CD4-positive, alpha-beta memory T cell (primary cell): Measurements from ENCODE around the gene NELFB. TPM values are rescaled to one million over a fixed set of nuclear protein-coding genes. Genes with fewer than 3 reads are reported as not detected.

ENCODE experiments used
- CTCF ChIA-PET: fragments of 350-600 bp; sonication (Branson Sonifier 250); formaldehyde crosslinking; loops from one replicate; lab custom pipeline; 2021; ENCODE audit warnings: inconsistent platforms; ENCODE audit not compliant: partially characterized antibody; lab: Charles Lee
- POLR2A ChIA-PET: fragments of 350-600 bp; sonication (Branson Sonifier 250); formaldehyde crosslinking; loops from one replicate; lab custom pipeline; 2021; ENCODE audit not compliant: partially characterized antibody; lab: Charles Lee
- DNase-seq, 5 donors: peaks; one replicate each; pipeline versions ENCODE4 v3.0.0 to v3.0.0-alpha.2; 2020 to 2022; ENCODE audit warnings: mixed read lengths in 1 of 5
- H3K27ac ChIP-seq: one replicate; pipeline ENCODE4 v1.7.0; 2013; ENCODE audit warnings: low read depth, low read length
- H3K27me3 ChIP-seq: 2 replicates; pipeline ENCODE4 v1.7.0; 2013; ENCODE audit warnings: mild to moderate bottlenecking, low read length, moderate library complexity; ENCODE audit not compliant: insufficient read depth
- H3K36me3 ChIP-seq: 2 replicates; pipeline ENCODE4 v1.7.0; 2013; ENCODE audit warnings: mild to moderate bottlenecking, low read length, moderate library complexity; ENCODE audit not compliant: insufficient read depth
- H3K4me1 ChIP-seq: 2 replicates; pipeline ENCODE4 v1.7.0; 2013; ENCODE audit warnings: mild to moderate bottlenecking, low read length, moderate library complexity; ENCODE audit not compliant: insufficient read depth
- H3K4me3 ChIP-seq, 2 donors: one replicate each; pipeline ENCODE4 v1.7.0; 2013; ENCODE audit warnings: low read length in 2 of 2, mild to moderate bottlenecking in 1 of 2
- H3K9me3 ChIP-seq, 2 donors: one replicate each; pipeline ENCODE4 v1.7.0; 2013; ENCODE audit warnings: low read length in 2 of 2, control low read depth in 1 of 2; ENCODE audit not compliant: control insufficient read depth in 1 of 2
- H3K27ac Mint-ChIP-seq, 7 donors: one replicate each; pipeline ENCODE4 v1.8.0; 2020 to 2021; ENCODE audit warnings: mixed read lengths in 7 of 7, mild to moderate bottlenecking in 6 of 7, inconsistent platforms in 3 of 7, moderate library complexity in 3 of 7
- H3K27me3 Mint-ChIP-seq, 2 donors: one replicate each; pipeline ENCODE4 v1.8.0; 2020 to 2021; ENCODE audit warnings: mixed read lengths in 2 of 2
- H3K36me3 Mint-ChIP-seq, 2 donors: one replicate each; pipeline ENCODE4 v1.8.0; 2020 to 2021; ENCODE audit warnings: mixed read lengths in 2 of 2, inconsistent platforms in 1 of 2, mild to moderate bottlenecking in 1 of 2
- H3K4me1 Mint-ChIP-seq, 4 donors: one replicate each; pipeline ENCODE4 v1.8.0; 2020 to 2021; ENCODE audit warnings: mixed read lengths in 4 of 4, mild to moderate bottlenecking in 1 of 4
- H3K4me3 Mint-ChIP-seq, 8 donors: one replicate each; pipeline ENCODE4 v1.8.0; 2020 to 2021; ENCODE audit warnings: mixed read lengths in 8 of 8, mild to moderate bottlenecking in 7 of 8, moderate library complexity in 6 of 8, inconsistent platforms in 3 of 8
- H3K9me3 Mint-ChIP-seq, 8 donors: one replicate each; pipeline ENCODE4 v1.8.0; 2020 to 2021; ENCODE audit warnings: mixed read lengths in 8 of 8, mild to moderate bottlenecking in 5 of 8, inconsistent platforms in 3 of 8, moderate library complexity in 1 of 8
- intact Hi-C: fragments of 100-400 bp; cut with micrococcal nuclease; formaldehyde crosslinking; loops from one replicate; pipeline ENCODE4 v1.15.1; 2023
- polyA plus RNA-seq, 2 donors: library from polyadenylated mRNA; unstranded; fragments of 300-500 nt; fragmentation: Illumina TruSeq; gene quantifications; one replicate each; pipeline ENCODE4 v1.2.3, GENCODE V29; 2021
- total RNA-seq, 2 experiments: library from RNA; stranded (reverse); gene quantifications; one replicate each; pipeline ENCODE4 v1.2.3, GENCODE V29; 2021

NELFB gene
- total and polyA plus RNA-seq, 4 experiments from 2014 or later, result 28.3 to 44.9 (median 36.5) TPM

DNA sequence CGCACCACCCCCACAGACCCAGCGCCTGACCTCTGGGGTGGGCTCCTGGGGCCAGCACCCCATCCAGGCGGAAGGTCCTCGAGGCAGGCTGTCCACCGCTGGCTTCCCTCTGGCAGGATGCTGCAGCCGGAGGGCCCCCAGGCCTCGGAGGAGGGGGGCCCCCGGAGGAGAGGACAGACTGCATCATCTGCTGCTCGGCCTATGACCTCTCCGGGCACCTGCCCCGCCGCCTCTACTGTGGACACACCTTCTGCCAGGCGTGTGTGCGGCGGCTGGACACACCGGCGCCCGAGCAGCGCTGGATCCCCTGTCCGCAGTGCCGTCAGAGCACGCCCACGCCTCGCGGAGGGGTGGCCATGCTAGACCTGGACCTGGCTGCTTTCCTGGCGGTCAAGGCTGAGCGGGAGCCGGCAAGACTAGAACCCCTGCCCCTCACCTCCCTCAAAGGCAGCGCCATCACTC lies 26.6 kb upstream of the NELFB start:
- CTCF ChIA-PET, result interaction anchor here (2.3 to 4.6 kb wide), 2 partner anchors 105 to 109 kb away, joined by 14 to 33 read pairs; no protein-coding TSS in a partner anchor
- Mint-ChIP-seq H3K27me3 (peaks cover 3 to 4% of the 10 kb centered on the region in 2 donors), H3K4me3 (no peak overlapping the region), H3K9me3 (no peaks in the 10 kb centered on the region), H3K36me3 (no peaks in the 10 kb centered on the region), H3K27ac (no peak overlapping the region), H3K4me1 (peaks cover 2 to 12% (median 4%) of the 10 kb centered on the region in 4 donors)
- no peaks in the 10 kb centered on the region for H3K9me3 ChIP-seq
- H3K36me3 ChIP-seq, result no peaks in the 10 kb centered on the region
- H3K27me3 ChIP-seq, result no peaks in the 10 kb centered on the region
- H3K4me1 ChIP-seq, result peaks cover 9% of the 10 kb centered on the region
- POLR2A ChIA-PET, result no interaction called here
- H3K27ac ChIP-seq, result no peak overlapping the region
- no peak for DNase-seq
- intact Hi-C loops, result no loop called here
- H3K4me3 ChIP-seq, result no peak overlapping the region

- H3K4me1 ChIP-seq, result peaks cover 3% of the 10 kb centered on the region
Measured at GRCh38 chr9:137228968-137229896, 25.9 kb upstream of the NELFB start.

DNA sequence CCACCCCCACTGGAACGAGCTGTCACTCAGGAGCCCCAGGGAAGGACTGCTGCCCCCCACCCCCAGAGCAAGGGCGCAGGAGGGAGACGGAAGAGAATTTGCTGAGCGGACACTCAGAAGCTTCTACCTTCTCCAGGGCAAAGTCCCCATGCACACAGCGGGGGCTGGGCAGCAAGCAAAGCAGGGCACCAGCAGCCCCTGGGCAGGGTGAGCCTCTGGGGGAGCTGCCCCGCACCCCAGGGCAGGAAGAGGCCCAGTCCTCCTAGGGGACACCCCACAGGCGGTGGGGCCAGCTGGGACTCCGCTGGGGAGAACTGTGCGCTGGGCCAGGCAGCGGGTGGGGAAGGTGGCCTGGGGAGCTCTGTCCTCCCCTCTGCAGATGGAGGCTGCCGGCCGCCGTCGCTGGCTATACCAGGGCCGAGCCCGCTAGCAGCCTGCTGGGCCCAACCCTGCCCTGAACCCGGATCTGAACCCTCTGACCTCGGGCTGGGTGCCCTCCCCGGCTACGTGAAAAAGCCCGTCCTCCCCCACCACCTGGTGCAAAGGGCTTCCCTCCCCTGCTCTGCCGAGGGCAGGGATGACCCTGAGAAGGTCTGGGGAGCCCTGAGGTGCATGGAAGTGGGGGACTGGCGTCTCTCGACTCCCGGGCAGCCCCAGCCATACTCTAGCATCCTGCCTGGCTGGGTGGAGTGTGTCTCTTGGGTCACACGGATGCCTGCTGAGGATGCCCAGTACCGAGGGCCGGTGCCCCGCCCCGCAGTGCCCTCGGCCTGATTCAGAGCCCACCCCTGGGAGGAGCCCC lies 25.0 kb upstream of the NELFB start:
- Histone ChIP-seq H3K4me3 (no peak overlapping the region), H3K4me1 (no peaks in the 10 kb centered on the region), H3K9me3 (no peaks in the 10 kb centered on the region), H3K27me3 (no peaks in the 10 kb centered on the region), H3K36me3 (no peaks in the 10 kb centered on the region), H3K27ac (no peak overlapping the region)
- Mint-ChIP-seq H3K9me3 (no peaks in the 10 kb centered on the region), H3K4me3 (no peak overlapping the region), H3K36me3 (no peaks in the 10 kb centered on the region), H3K27me3 (peaks cover 3 to 8% of the 10 kb centered on the region in 2 donors), H3K4me1 (peaks cover 2 to 6% (median 3%) of the 10 kb centered on the region in 4 donors), H3K27ac (no peak overlapping the region)
- POLR2A ChIA-PET, result interaction anchor here (0.6 kb wide), 1 partner anchor 691 kb away, joined by 4 read pairs; no protein-coding TSS in a partner anchor
- CTCF ChIA-PET, result interaction anchor here (0.6 to 2.0 kb wide), 4 partner anchors 8 to 514 kb away, joined by 3 to 5 read pairs (median 3); no protein-coding TSS in a partner anchor
- DNase-seq, result no peak
- intact Hi-C loops, result no loop called here

More at GRCh38 chr9:137228968-137229896, 25.9 kb upstream of the NELFB start:
- ChIA-PET POLR2A (interaction anchor here (0.6 kb wide), 1 partner anchor 690 kb away, joined by 4 read pairs; no protein-coding TSS in a partner anchor), CTCF (interaction anchor here (0.9 to 1.0 kb wide), 2 partner anchors 9 to 40 kb away, joined by 3 read pairs; no protein-coding TSS in a partner anchor)
- Mint-ChIP-seq H3K4me1 (peaks cover 2 to 6% (median 3%) of the 10 kb centered on the region in 4 donors), H3K27ac (no peak overlapping the region), H3K9me3 (no peaks in the 10 kb centered on the region), H3K36me3 (no peaks in the 10 kb centered on the region), H3K4me3 (no peak overlapping the region), H3K27me3 (peaks cover 3 to 4% of the 10 kb centered on the region in 2 donors)
- no peaks in the 10 kb centered on the region for H3K27me3 ChIP-seq
- no peaks in the 10 kb centered on the region for H3K36me3 ChIP-seq
- no peaks in the 10 kb centered on the region for H3K9me3 ChIP-seq
- H3K4me3 ChIP-seq, result no peak overlapping the region
- DNase-seq, result no peak
- H3K27ac ChIP-seq, result no peak overlapping the region
- intact Hi-C loops, result no loop called here

GRCh38 chr9:137230705-137231371 lies 24.3 kb upstream of the NELFB start, which contains the start of gene SLC34A3:
Gene SLC34A3, plus strand, starts transcription at chr9:137230901. Its CDS starts 802 bp downstream, at chr9:137231703.
- Mint-ChIP-seq H3K27me3 (peaks cover 3 to 11% of the 10 kb centered on the region in 2 donors), H3K9me3 (no peaks in the 10 kb centered on the region), H3K4me3 (no peak within 1 kb of the TSS), H3K4me1 (peaks cover 2 to 6% (median 3%) of the 10 kb centered on the region in 4 donors), H3K36me3 (no peaks in the 10 kb centered on the region), H3K27ac (no peak within 1 kb of the TSS)
- Histone ChIP-seq H3K27me3 (no peaks in the 10 kb centered on the region), H3K27ac (no peak within 1 kb of the TSS), H3K9me3 (no peaks in the 10 kb centered on the region), H3K4me3 (no peak within 1 kb of the TSS), H3K4me1 (peaks cover under 1% of the 10 kb centered on the region), H3K36me3 (no peaks in the 10 kb centered on the region)
- CTCF ChIA-PET, result interaction anchor here (0.6 to 2.0 kb wide), 2 partner anchors 113 to 515 kb away, joined by 3 to 5 read pairs; no protein-coding TSS in a partner anchor
- no peak for DNase-seq
- intact Hi-C loops, result no loop called here
- POLR2A ChIA-PET, result interaction anchor here (1.7 kb wide), 1 partner anchor 10 kb away, joined by 7 read pairs; the partner anchor contains the start of gene TUBB4B

- Mint-ChIP-seq H3K27ac (no peak overlapping the region), H3K4me3 (no peak overlapping the region), H3K4me1 (peaks cover 2 to 9% (median 3%) of the 10 kb centered on the region in 4 donors), H3K9me3 (no peaks in the 10 kb centered on the region), H3K27me3 (peaks cover 3 to 11% of the 10 kb centered on the region in 2 donors), H3K36me3 (no peaks in the 10 kb centered on the region)
- Histone ChIP-seq H3K4me1 (peaks cover 7% of the 10 kb centered on the region), H3K27me3 (no peaks in the 10 kb centered on the region), H3K27ac (no peak overlapping the region), H3K4me3 (no peak overlapping the region), H3K9me3 (no peaks in the 10 kb centered on the region), H3K36me3 (no peaks in the 10 kb centered on the region)
- intact Hi-C loops, result no loop called here
- POLR2A ChIA-PET, result interaction anchor here (1.7 kb wide), 1 partner anchor 10 kb away, joined by 7 read pairs; the partner anchor contains the start of gene TUBB4B
- CTCF ChIA-PET, result interaction anchor here (2.0 kb wide), 1 partner anchor 113 kb away, joined by 5 read pairs; no protein-coding TSS in a partner anchor
- DNase-seq, result no peak
Measured at GRCh38 chr9:137231372-137232039, 23.6 kb upstream of the NELFB start.

GRCh38 chr9:137232101-137232500 lies 23.0 kb upstream of the NELFB start:
- Histone ChIP-seq H3K9me3 (no peaks in the 10 kb centered on the region), H3K36me3 (no peaks in the 10 kb centered on the region), H3K4me3 (no peak overlapping the region), H3K4me1 (peaks cover 13% of the 10 kb centered on the region), H3K27me3 (no peaks in the 10 kb centered on the region), H3K27ac (no peak overlapping the region)
- H3K36me3 Mint-ChIP-seq, result no peaks in the 10 kb centered on the region
- intact Hi-C loops, result no loop called here
- H3K4me1 Mint-ChIP-seq, result peaks cover 2 to 12% (median 3%) of the 10 kb centered on the region in 4 donors
- H3K27ac Mint-ChIP-seq, result no peak overlapping the region
- ChIA-PET CTCF (no interaction called here), POLR2A (interaction anchor here (1.7 kb wide), 1 partner anchor 9 kb away, joined by 7 read pairs; the partner anchor contains the start of gene TUBB4B)
- H3K4me3 Mint-ChIP-seq, result no peak overlapping the region
- H3K27me3 Mint-ChIP-seq, result peaks cover 3 to 11% of the 10 kb centered on the region in 2 donors
- no peak for DNase-seq
- H3K9me3 Mint-ChIP-seq, result no peaks in the 10 kb centered on the region
